Activated naive CD4-positive, alpha-beta T cell treated with anti-CD3 and anti-CD28 coated beads for 36 hours (primary cell): ENCODE results near the gene TMEM127. TPM values are rescaled to one million over a fixed set of nuclear protein-coding genes. Genes with fewer than 3 reads are reported as not detected.

Source experiments
- CTCF ChIA-PET: fragments of 350-600 bp; sonication (Branson Sonifier 250); formaldehyde crosslinking; loops from one replicate; lab custom pipeline; 2021; ENCODE audit warnings: antibody characterized with exemption; lab: Charles Lee
- DNase-seq: peaks from one replicate; pipeline ENCODE4 v3.0.0-alpha.2; 2020
- H3K27ac Mint-ChIP-seq: one replicate; pipeline ENCODE4 v1.8.0; 2021; ENCODE audit warnings: mild to moderate bottlenecking, mixed read lengths
- H3K27me3 Mint-ChIP-seq: one replicate; pipeline ENCODE4 v1.8.0; 2021; ENCODE audit warnings: low read depth, mixed read lengths
- H3K36me3 Mint-ChIP-seq: one replicate; pipeline ENCODE4 v1.8.0; 2021; ENCODE audit warnings: low read depth, mixed read lengths
- H3K4me1 Mint-ChIP-seq: one replicate; pipeline ENCODE4 v1.8.0; 2021; ENCODE audit warnings: low read depth, mixed read lengths
- H3K4me3 Mint-ChIP-seq: one replicate; pipeline ENCODE4 v1.8.0; 2021; ENCODE audit warnings: mild to moderate bottlenecking, moderate library complexity, mixed read lengths
- H3K9me3 Mint-ChIP-seq: one replicate; pipeline ENCODE4 v1.8.0; 2021; ENCODE audit warnings: mixed read lengths
- intact Hi-C: fragments of 100-400 bp; cut with micrococcal nuclease; formaldehyde crosslinking; loops from one replicate; pipeline ENCODE4 v1.15.1; 2023
- total RNA-seq, 2 experiments: library from RNA; stranded (reverse); gene quantifications; one replicate each; pipeline ENCODE4 v1.2.3, GENCODE V29; 2021

Gene TMEM127
- total RNA-seq, 2 experiments from 2014 or later = 12.9 to 16.1 TPM

GRCh38 chr2:96287273-96287856, 21.6 kb upstream of the TMEM127 start:
- H3K4me3 Mint-ChIP-seq = no peak overlapping the region
- CTCF ChIA-PET = interaction anchor here (1.1 to 1.2 kb wide), 2 partner anchors 15 to 295 kb away, joined by 3 read pairs; no protein-coding TSS in a partner anchor
- H3K4me1 Mint-ChIP-seq = no peaks in the 10 kb centered on the region
- peak overlapping the region; percentile 22 for H3K27ac Mint-ChIP-seq
- no peaks in the 10 kb centered on the region for H3K27me3 Mint-ChIP-seq
- intact Hi-C loops = no loop called here
- no peaks in the 10 kb centered on the region for H3K9me3 Mint-ChIP-seq
- DNase-seq = no peak
- H3K36me3 Mint-ChIP-seq = peaks cover 55% of the 10 kb centered on the region

- CTCF ChIA-PET = interaction anchor here (1.0 to 1.1 kb wide), 2 partner anchors 9 to 203 kb away, joined by 3 to 4 read pairs; no protein-coding TSS in a partner anchor
- Mint-ChIP-seq H3K9me3 (no peaks in the 10 kb centered on the region), H3K4me1 (no peaks in the 10 kb centered on the region), H3K27me3 (no peaks in the 10 kb centered on the region), H3K27ac (no peak overlapping the region), H3K4me3 (no peak overlapping the region), H3K36me3 (peaks cover 49% of the 10 kb centered on the region)
- no peak for DNase-seq
- intact Hi-C loops = no loop called here
Observed at GRCh38 chr2:96276787-96277499, 11.1 kb upstream of the TMEM127 start.

GRCh38 chr2:96274355-96275056, 8.7 kb upstream of the TMEM127 start:
- Mint-ChIP-seq H3K27me3 (no peaks in the 10 kb centered on the region), H3K27ac (peak overlapping the region; percentile 66), H3K4me1 (no peaks in the 10 kb centered on the region), H3K9me3 (no peaks in the 10 kb centered on the region), H3K4me3 (no peak overlapping the region), H3K36me3 (peaks cover 42% of the 10 kb centered on the region)
- CTCF ChIA-PET = interaction anchor here (1.0 kb wide), 1 partner anchor 136 kb away, joined by 3 read pairs; the partner anchor contains the start of gene ASTL
- DNase-seq = no peak
- intact Hi-C loops = no loop called here

GRCh38 chr2:96273763-96274162, 8.0 kb upstream of the TMEM127 start:
- Mint-ChIP-seq H3K27me3 (no peaks in the 10 kb centered on the region), H3K27ac (no peak overlapping the region), H3K9me3 (no peaks in the 10 kb centered on the region), H3K36me3 (peaks cover 37% of the 10 kb centered on the region), H3K4me3 (no peak overlapping the region), H3K4me1 (no peaks in the 10 kb centered on the region)
- intact Hi-C loops = no loop called here
- no peak for DNase-seq
- CTCF ChIA-PET = interaction anchor here (1.3 kb wide), 1 partner anchor 15 kb away, joined by 5 read pairs; no protein-coding TSS in a partner anchor

- H3K4me3 Mint-ChIP-seq = no peak overlapping the region
- CTCF ChIA-PET = no interaction called here
Observed at GRCh38 chr2:96271995-96272394, 6.2 kb upstream of the TMEM127 start.

GRCh38 chr2:96267159-96267971, 1.6 kb upstream of the TMEM127 start:
- CTCF ChIA-PET = interaction anchor here (0.6 to 2.1 kb wide), 21 partner anchors 10 to 299 kb away, joined by 3 to 17 read pairs (median 3); partner anchors contain the start of gene STARD7
- H3K27me3 Mint-ChIP-seq = no peaks in the 10 kb centered on the region
- H3K9me3 Mint-ChIP-seq = no peaks in the 10 kb centered on the region
- DNase-seq = peak; percentile 74
- peaks cover 36% of the 10 kb centered on the region for H3K4me1 Mint-ChIP-seq
- intact Hi-C loops = loop anchor here (1.0 to 10.0 kb wide), 9 partner anchors 55 to 495 kb away; partner anchors contain the start of genes ANKRD36C, ARID5A, CNNM4 and NCAPH
- peaks cover 25% of the 10 kb centered on the region for H3K36me3 Mint-ChIP-seq
- H3K27ac Mint-ChIP-seq = peak overlapping the region; percentile 86
- peak overlapping the region; percentile 99 for H3K4me3 Mint-ChIP-seq

More at GRCh38 chr2:96271995-96272394, 6.2 kb upstream of the TMEM127 start:
- no peaks in the 10 kb centered on the region for H3K27me3 Mint-ChIP-seq
- no peak overlapping the region for H3K27ac Mint-ChIP-seq
- intact Hi-C loops = no loop called here
- peaks cover 12% of the 10 kb centered on the region for H3K4me1 Mint-ChIP-seq
- peaks cover 31% of the 10 kb centered on the region for H3K36me3 Mint-ChIP-seq
- DNase-seq = no peak
- H3K9me3 Mint-ChIP-seq = no peaks in the 10 kb centered on the region

GRCh38 chr2:96265349-96265839, 403 bp downstream of the TMEM127 start:
- H3K9me3 Mint-ChIP-seq = no peaks in the 10 kb centered on the region
- peak overlapping the region; percentile 33 for H3K27ac Mint-ChIP-seq
- CTCF ChIA-PET = interaction anchor here (0.7 to 1.6 kb wide), 2 partner anchors 19 to 91 kb away, joined by 3 to 11 read pairs; no protein-coding TSS in a partner anchor
- H3K27me3 Mint-ChIP-seq = no peaks in the 10 kb centered on the region
- H3K4me1 Mint-ChIP-seq = peaks cover 54% of the 10 kb centered on the region
- intact Hi-C loops = loop anchor here (5.0 to 10.0 kb wide), 6 partner anchors 57 to 497 kb away; partner anchors contain the start of genes ANKRD36C, ARID5A and CNNM4
- H3K4me3 Mint-ChIP-seq = peak overlapping the region; percentile 99
- peak; percentile 45 for DNase-seq
- peaks cover 30% of the 10 kb centered on the region for H3K36me3 Mint-ChIP-seq

GRCh38 chr2:96264656-96265348, 995 bp downstream of the TMEM127 start:
- Mint-ChIP-seq H3K4me3 (peak overlapping the region; percentile 99), H3K27ac (peak overlapping the region; percentile 48), H3K9me3 (no peaks in the 10 kb centered on the region), H3K4me1 (peaks cover 58% of the 10 kb centered on the region), H3K36me3 (peaks cover 29% of the 10 kb centered on the region), H3K27me3 (no peaks in the 10 kb centered on the region)
- intact Hi-C loops = loop anchor here (5.0 to 10.0 kb wide), 6 partner anchors 57 to 497 kb away; partner anchors contain the start of genes ANKRD36C, ARID5A and CNNM4
- DNase-seq = peak; percentile 31
- CTCF ChIA-PET = interaction anchor here (0.6 to 1.6 kb wide), 4 partner anchors 11 to 138 kb away, joined by 3 to 11 read pairs (median 4); no protein-coding TSS in a partner anchor

- no peaks in the 10 kb centered on the region for H3K9me3 Mint-ChIP-seq
- intact Hi-C loops = loop anchor here (10.0 kb wide), 1 partner anchor 239 kb away; no protein-coding TSS in a partner anchor
- no peaks in the 10 kb centered on the region for H3K27me3 Mint-ChIP-seq
- peaks cover 65% of the 10 kb centered on the region for H3K4me1 Mint-ChIP-seq
- CTCF ChIA-PET = interaction anchor here (0.6 to 1.6 kb wide), 6 partner anchors 10 to 245 kb away, joined by 3 to 11 read pairs (median 3); partner anchors contain the start of gene STARD7
- peak overlapping the region; percentile 99 for H3K4me3 Mint-ChIP-seq
- H3K27ac Mint-ChIP-seq = no peak overlapping the region
- peaks cover 28% of the 10 kb centered on the region for H3K36me3 Mint-ChIP-seq
- no peak for DNase-seq
Observed at GRCh38 chr2:96264086-96264485, 1.7 kb downstream of the TMEM127 start.

GRCh38 chr2:96262306-96262705, 3.5 kb downstream of the TMEM127 start:
- Mint-ChIP-seq H3K4me3 (no peak overlapping the region), H3K27me3 (no peaks in the 10 kb centered on the region), H3K4me1 (peaks cover 74% of the 10 kb centered on the region), H3K36me3 (peaks cover 15% of the 10 kb centered on the region), H3K27ac (no peak overlapping the region), H3K9me3 (no peaks in the 10 kb centered on the region)
- CTCF ChIA-PET = no interaction called here
- intact Hi-C loops = loop anchor here (10.0 kb wide), 1 partner anchor 238 kb away; no protein-coding TSS in a partner anchor
- no peak for DNase-seq
